GM21619 (cell line): ENCODE results near the gene PSMD13.

ENCODE experiments used
- ATAC-seq: cut with Tn5 transposase; IDR thresholded peaks from one replicate; pipeline ENCODE4 v1.9.1; 2021; ENCODE audit not compliant: unreplicated experiment

PSMD13 gene

DNA sequence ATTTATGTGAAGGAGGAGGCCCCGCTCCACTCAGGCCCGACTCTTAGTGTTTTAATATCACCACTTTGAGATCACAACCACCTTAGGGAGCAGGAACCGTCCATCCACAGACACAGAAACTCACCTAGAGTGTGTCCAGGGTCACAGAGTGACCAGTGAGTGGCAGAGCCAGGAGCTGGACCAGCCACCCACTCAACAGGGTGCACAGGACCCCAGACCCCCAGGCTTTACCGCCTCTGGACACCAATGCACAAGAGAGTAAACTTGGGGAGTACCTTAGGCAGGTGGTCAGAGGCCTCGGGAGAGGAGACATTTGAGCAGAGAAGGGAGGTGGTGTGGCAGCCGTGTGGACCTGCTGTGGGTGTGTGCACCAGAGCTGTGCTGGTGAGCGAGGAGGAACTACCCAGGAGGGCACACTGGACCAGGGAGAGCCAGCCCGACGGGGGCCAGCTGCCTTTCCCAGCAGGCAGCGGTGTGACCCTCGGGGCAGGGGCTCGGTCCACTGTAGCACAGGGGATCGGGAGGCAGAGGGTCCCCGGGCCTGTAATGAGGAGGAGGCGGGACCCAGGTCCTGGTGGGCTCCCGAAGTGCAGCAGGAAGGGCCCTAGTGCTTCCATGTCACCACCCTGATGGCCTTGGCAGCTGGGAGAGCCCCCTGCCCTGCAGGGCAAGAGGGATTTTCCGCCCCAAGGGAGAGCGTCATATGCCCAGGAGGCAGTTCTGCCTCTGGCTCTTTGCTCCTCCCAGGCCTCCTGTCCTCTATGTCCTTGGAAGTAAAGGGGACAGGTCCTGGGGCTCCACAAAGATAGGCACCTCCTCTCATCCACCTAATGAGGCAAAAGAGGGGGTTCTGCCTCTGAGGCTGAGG is 33.9 kb downstream of the PSMD13 start:
- no peak for ATAC-seq

DNA sequence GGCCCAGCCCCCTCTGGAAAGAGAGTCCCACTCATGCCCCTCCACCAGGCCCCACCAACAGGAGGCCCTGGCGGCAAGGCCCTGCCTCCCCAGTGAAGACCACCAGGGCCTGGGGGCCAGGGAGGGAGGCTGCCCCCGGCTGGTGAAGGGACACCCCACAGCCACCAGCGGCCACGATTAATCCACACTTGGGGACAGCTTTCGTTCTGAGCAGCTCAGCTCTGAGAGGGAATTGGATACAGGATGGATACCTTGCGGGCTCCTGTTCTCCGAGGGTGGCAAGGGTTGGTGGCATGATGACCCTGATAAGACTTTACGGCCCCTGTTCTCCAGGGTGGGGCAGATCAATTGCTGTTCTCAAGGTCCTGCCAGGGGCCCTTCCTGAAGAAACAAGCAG is 34.5 kb downstream of the PSMD13 start:
- no peak for ATAC-seq

GRCh38 chr11:272195-272930 is 35.6 kb downstream of the PSMD13 start:
- no peak for ATAC-seq

DNA sequence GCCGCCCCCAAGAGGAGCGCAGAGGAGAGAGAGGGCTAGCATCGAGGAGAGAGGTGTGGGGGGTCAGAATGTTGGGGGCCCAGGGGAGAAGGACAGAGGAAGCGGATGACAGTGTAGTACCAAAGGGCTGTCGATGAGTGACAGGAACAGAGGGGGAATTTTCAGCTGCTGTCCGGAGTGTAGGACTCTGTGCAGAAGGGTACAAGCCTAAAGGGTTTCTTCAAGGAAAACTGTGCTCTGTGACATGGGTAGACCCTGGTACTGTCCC is 36.1 kb downstream of the PSMD13 start:
- no peak for ATAC-seq

- ATAC-seq, result no peak
Measured at GRCh38 chr11:276219-276618, 39.4 kb downstream of the PSMD13 start.

DNA sequence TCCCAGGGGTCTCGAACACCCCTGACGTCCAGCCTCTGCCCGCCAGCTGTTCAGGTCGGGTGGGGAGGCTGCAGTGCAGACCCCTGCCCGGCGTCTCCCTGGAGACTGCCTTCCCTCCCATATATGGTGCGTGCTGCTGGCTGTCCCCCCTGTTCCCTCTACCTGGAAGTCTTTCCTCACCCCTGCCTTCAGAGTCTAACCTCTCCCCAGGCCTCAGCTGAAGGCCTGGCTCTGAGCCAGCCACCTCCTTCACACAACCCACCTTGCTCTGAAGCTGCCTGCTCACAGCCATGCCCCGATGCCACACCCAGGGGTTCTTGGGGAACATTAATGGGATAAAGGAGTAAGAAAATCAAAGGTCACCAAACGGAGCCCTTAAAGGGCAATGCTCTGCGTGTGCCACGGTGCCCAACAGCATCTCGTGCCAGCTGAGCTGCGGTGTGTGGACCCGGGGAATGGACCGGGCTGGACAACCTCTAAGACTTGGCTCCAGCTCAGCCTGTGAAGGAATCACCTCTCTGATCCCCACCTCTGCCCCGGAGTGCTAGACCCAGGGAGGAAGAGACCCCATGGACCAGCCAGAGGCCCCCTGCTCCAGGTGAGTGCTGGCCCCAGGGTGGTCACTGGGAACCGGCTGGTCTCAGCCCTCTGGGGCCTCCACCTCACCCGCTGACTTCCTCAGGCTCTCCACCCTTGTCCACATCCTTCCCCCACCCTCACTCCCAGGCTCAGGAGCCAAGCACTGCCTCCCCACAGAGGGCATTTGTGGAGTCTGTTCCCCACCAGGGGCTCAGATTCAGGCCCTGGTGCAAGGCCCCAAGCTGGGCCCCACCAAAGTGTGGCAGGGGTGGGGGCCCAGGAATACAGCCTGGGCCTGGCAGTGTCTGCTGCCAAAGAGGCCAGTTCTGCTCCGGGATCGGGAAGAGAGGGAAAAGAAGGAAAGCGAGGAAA is 41.5 kb downstream of the PSMD13 start, which contains the start of gene NLRP6:
Gene NLRP6, plus strand, starts transcription at position 407 of the 951 bp plus-strand sequence. Its CDS starts 163 bp downstream, at position 570.
- ATAC-seq, result no peak

- ATAC-seq, result no peak
Measured at GRCh38 chr11:279040-279965, 42.5 kb downstream of the PSMD13 start.

GRCh38 chr11:279966-280705 is 43.4 kb downstream of the PSMD13 start:
- ATAC-seq, result no peak

DNA sequence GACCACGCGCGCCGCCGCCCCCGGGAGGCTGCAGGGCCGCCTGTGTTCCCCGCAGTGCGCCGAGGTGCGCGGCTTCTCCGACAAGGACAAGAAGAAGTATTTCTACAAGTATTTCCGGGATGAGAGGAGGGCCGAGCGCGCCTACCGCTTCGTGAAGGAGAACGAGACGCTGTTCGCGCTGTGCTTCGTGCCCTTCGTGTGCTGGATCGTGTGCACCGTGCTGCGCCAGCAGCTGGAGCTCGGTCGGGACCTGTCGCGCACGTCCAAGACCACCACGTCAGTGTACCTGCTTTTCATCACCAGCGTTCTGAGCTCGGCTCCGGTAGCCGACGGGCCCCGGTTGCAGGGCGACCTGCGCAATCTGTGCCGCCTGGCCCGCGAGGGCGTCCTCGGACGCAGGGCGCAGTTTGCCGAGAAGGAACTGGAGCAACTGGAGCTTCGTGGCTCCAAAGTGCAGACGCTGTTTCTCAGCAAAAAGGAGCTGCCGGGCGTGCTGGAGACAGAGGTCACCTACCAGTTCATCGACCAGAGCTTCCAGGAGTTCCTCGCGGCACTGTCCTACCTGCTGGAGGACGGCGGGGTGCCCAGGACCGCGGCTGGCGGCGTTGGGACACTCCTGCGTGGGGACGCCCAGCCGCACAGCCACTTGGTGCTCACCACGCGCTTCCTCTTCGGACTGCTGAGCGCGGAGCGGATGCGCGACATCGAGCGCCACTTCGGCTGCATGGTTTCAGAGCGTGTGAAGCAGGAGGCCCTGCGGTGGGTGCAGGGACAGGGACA is 44.1 kb downstream of the PSMD13 start:
- no peak for ATAC-seq

DNA sequence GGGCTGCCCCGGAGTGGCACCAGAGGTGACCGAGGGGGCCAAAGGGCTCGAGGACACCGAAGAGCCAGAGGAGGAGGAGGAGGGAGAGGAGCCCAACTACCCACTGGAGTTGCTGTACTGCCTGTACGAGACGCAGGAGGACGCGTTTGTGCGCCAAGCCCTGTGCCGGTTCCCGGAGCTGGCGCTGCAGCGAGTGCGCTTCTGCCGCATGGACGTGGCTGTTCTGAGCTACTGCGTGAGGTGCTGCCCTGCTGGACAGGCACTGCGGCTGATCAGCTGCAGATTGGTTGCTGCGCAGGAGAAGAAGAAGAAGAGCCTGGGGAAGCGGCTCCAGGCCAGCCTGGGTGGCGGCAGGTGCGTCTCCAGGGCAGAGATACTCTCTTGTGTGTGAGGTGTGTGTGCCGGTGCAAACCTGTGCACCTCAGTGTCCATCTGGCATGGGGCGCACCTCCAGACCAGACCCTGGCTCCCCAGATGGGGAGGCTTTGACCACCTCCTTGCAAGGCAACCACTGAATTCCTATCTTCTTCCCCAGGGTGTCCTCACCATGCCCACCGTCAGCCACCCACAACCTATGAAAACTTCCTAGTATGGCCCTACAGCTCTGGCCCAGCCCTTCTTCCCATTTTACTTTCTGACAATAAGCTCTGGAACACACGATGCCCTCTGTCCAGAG is 44.8 kb downstream of the PSMD13 start:
- no peak for ATAC-seq

- ATAC-seq, result no peak
Measured at GRCh38 chr11:282171-282570, 45.4 kb downstream of the PSMD13 start.

GRCh38 chr11:282630-283360 is 46.0 kb downstream of the PSMD13 start:
- ATAC-seq, result no peak

GRCh38 chr11:283405-284104 is 46.8 kb downstream of the PSMD13 start:
- ATAC-seq, result no peak

- no peak for ATAC-seq
Measured at GRCh38 chr11:284105-285020, 47.6 kb downstream of the PSMD13 start.

DNA sequence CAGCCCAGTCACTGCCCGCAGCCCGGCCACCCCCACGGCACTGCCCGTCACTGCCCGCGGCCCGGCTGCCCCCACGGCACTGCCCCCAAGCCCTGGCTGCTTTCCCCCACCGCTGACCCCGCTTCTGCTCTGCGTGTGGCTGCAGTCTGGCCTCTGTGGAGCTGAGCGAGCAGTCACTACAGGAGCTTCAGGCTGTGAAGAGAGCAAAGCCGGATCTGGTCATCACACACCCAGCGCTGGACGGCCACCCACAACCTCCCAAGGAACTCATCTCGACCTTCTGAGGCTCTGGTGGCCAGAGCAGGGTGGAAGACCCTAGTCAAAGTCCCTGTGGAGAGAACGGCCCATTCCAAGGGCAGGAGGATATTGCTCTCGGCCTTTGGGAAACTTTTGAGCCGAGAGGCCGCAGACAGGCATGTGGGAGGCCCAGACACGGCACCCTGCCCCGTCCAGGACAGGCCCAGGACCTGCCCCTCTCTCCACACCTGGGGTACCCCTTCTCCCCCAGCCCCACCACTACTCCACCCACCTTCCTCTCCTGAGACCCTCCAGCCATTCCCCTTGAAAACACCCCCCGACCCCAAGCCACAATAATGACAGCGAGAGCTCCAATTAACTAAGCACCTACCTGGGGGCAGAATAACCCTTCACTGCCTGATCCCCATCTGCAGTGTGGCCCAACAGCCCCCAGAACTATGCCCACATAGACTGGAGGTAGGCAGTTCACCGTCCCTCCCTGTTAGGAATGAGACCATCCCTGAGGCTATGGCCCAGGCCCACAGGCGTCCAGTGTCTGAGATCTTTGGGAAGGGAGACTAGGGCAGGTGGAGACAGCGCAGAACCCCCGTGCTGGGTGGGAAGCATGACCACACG is 48.5 kb downstream of the PSMD13 start:
- no peak for ATAC-seq
